Measurements from ENCODE around the gene UHMK1. TPM values are rescaled to one million over a fixed set of nuclear protein-coding genes. Genes with fewer than 3 reads are reported as not detected.
"Not testable (repeated sequence)": the region's sequence is repeated elsewhere in the genome, so short reads cannot be mapped to it uniquely, and the experiment has no call there.

Gene UHMK1
- total RNA-seq, 1 donor from 2014 or later: 84.0 TPM

DNA sequence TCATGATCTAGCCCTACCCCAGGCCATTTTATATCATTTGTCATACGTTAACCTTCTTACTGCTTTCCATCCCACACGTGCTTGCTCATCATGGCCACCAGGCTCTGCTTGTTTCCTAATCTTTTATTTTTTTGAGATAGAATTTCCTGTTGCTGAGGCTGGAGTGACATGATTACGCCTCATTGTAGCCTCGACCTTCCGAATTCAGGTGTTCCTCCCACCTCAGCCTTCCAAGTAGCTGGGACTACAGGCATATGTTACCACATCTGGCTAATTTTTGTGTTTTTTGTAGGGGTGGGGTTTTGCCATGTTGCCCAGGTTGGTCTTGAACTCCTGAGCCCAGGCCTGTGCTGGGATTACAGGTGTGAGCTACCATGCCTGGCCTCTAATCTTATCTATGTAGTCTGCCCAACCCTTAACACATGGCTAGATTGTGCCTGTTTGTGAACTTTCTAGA lies 67.2 kb downstream of the UHMK1 start:
- no peak for DNase-seq (ENCODE audit: low spot score)

GRCh38 chr1:162565460-162565859 lies 67.8 kb downstream of the UHMK1 start:
- no peak for DNase-seq (ENCODE audit: low spot score)

GRCh38 chr1:162566870-162567269 lies 69.3 kb downstream of the UHMK1 start:
- no peak for DNase-seq (ENCODE audit: low spot score)

GRCh38 chr1:162568802-162569201 lies 71.2 kb downstream of the UHMK1 start:
- DNase-seq (ENCODE audit: low spot score): no peak

GRCh38 chr1:162570718-162571117 lies 73.1 kb downstream of the UHMK1 start:
- no peak for DNase-seq (ENCODE audit: low spot score)

GRCh38 chr1:162571121-162571520 lies 73.5 kb downstream of the UHMK1 start:
- DNase-seq (ENCODE audit: low spot score): not testable (repeated sequence)

DNA sequence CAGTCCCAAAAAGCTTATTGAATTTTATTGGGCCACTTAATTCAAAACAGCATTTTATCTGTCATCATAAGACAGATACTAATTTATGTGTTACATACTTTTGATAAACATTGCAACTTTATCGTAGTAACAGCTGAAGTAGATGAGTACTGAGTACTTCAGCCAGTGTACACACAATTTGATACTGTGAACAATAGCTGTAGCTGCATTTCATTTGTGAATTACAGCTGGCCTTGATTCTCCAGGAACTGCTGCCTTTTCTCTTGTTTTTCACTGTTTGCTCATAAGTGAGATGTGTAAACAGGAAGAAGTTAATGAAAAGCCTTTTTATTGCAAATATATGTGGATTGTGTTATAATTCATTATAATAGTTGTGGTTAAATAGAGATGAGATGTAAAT lies 74.1 kb downstream of the UHMK1 start:
- DNase-seq (ENCODE audit: low spot score): no peak

- DNase-seq (ENCODE audit: low spot score): no peak
Measured at GRCh38 chr1:162573136-162573535, 75.5 kb downstream of the UHMK1 start.

DNA sequence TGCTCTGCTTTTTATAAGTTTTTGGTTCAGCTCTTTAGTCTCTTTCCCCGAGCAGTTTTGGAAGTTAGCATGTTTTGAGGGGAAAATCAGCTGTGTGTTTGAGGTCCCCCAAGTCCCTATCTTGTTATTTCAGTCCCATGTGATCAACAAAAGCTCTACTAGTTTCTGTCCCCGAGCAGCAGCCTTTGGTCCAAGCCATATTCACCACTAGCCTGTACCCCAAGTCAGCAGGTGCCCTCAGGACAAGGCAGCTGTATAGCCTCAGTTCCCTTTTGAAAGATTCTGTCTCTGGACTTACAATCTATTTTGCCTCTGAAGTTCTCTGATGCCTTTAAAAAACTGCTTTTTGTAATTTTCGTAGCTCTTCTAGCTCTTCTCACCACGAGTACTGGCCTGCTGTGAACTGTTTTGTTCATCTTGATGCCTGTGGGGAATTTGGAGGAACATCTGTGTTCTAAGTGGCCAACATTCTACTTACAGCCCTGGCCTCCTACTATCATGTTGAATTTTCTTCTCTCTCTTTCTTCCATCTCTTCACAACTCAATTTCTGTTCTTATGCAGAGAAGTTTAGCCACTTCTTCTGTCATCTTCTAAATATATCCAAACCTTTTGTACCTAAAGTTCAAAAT lies 80.6 kb downstream of the UHMK1 start:
- no peak for DNase-seq (ENCODE audit: low spot score)

DNA sequence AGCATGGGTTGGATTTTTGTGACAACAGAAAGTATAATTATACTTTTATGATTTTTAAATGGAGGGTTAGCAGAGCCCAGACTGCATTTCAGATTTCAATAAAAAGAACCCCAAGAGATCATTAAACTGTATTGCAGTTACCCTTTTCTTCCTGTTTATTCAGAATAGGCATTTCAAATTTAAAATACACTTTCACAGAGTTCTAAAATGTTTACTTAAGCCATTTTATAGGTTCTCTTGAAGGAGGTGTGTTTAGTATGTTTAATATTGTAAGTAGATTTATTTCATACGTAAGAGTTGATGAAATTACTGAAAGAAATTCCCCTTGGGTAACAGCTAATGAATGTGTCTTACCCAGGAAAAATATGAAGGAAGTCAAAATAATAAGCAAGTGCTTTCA lies 81.3 kb downstream of the UHMK1 start:
- no peak for DNase-seq (ENCODE audit: low spot score)

Other genes starting within 250 kb of the UHMK1 start
- not detected for gene SPATA46, start 121.0 kb upstream of the UHMK1 start, total RNA-seq
- gene C1orf226, start 116.1 kb upstream of the UHMK1 start, total RNA-seq: 1.6 TPM
- 0.61 TPM for gene SH2D1B, start 85.7 kb upstream of the UHMK1 start, total RNA-seq
- 531 TPM for gene UAP1, start 63.9 kb downstream of the UHMK1 start, total RNA-seq
- gene DDR2, start 134.6 kb downstream of the UHMK1 start, total RNA-seq: 187 TPM